ENCODE measurements around the gene MRPS9. TPM values are rescaled to one million over a fixed set of nuclear protein-coding genes. Genes with fewer than 3 reads are reported as not detected.
A peak's percentile ranks its signal among the peaks of the same experiment; 100 is the strongest.

MRPS9 gene
- total and polyA plus RNA-seq, 2 experiments from 2014 or later = 64.7 to 78.9 TPM

DNA sequence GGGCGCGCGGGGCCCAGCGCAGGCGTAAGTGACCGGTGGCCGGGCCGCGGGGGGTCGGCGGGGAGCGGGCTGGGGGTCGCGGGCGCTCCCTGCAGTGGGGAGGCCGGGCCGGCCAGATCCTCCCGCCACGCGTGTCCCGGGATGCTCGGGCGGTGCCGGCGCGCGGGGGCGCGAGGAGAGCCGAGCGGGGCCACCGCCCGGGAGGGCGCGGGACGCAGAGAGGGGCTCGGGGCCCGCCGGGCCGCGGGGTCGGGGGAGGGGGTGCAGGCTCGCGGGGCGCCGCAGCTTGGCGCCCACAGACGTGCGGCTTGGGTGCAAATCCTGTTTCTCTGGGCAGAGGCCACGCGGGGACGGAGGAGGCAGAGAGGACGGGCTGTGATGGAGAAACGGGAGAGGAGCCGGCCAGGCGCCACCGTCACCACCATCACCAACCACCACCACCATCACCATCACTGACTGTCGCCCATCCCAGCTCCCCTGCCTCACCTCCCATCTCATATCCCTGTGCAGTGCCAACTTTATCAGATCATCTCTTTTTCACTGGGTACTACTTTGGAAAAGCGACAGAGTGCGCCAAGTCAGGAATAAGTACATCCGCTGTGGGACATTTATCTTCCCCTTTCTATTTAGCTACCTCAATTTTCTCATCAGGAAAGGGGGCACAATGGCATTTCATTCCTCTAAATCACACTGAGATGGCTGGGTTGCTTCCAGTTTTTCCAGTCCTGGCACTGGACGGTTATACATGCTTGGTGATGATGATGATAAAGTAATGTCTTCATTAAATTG lies 106.5 kb downstream of the MRPS9 start (continued):
- TF ChIP-seq, protein P1, sequence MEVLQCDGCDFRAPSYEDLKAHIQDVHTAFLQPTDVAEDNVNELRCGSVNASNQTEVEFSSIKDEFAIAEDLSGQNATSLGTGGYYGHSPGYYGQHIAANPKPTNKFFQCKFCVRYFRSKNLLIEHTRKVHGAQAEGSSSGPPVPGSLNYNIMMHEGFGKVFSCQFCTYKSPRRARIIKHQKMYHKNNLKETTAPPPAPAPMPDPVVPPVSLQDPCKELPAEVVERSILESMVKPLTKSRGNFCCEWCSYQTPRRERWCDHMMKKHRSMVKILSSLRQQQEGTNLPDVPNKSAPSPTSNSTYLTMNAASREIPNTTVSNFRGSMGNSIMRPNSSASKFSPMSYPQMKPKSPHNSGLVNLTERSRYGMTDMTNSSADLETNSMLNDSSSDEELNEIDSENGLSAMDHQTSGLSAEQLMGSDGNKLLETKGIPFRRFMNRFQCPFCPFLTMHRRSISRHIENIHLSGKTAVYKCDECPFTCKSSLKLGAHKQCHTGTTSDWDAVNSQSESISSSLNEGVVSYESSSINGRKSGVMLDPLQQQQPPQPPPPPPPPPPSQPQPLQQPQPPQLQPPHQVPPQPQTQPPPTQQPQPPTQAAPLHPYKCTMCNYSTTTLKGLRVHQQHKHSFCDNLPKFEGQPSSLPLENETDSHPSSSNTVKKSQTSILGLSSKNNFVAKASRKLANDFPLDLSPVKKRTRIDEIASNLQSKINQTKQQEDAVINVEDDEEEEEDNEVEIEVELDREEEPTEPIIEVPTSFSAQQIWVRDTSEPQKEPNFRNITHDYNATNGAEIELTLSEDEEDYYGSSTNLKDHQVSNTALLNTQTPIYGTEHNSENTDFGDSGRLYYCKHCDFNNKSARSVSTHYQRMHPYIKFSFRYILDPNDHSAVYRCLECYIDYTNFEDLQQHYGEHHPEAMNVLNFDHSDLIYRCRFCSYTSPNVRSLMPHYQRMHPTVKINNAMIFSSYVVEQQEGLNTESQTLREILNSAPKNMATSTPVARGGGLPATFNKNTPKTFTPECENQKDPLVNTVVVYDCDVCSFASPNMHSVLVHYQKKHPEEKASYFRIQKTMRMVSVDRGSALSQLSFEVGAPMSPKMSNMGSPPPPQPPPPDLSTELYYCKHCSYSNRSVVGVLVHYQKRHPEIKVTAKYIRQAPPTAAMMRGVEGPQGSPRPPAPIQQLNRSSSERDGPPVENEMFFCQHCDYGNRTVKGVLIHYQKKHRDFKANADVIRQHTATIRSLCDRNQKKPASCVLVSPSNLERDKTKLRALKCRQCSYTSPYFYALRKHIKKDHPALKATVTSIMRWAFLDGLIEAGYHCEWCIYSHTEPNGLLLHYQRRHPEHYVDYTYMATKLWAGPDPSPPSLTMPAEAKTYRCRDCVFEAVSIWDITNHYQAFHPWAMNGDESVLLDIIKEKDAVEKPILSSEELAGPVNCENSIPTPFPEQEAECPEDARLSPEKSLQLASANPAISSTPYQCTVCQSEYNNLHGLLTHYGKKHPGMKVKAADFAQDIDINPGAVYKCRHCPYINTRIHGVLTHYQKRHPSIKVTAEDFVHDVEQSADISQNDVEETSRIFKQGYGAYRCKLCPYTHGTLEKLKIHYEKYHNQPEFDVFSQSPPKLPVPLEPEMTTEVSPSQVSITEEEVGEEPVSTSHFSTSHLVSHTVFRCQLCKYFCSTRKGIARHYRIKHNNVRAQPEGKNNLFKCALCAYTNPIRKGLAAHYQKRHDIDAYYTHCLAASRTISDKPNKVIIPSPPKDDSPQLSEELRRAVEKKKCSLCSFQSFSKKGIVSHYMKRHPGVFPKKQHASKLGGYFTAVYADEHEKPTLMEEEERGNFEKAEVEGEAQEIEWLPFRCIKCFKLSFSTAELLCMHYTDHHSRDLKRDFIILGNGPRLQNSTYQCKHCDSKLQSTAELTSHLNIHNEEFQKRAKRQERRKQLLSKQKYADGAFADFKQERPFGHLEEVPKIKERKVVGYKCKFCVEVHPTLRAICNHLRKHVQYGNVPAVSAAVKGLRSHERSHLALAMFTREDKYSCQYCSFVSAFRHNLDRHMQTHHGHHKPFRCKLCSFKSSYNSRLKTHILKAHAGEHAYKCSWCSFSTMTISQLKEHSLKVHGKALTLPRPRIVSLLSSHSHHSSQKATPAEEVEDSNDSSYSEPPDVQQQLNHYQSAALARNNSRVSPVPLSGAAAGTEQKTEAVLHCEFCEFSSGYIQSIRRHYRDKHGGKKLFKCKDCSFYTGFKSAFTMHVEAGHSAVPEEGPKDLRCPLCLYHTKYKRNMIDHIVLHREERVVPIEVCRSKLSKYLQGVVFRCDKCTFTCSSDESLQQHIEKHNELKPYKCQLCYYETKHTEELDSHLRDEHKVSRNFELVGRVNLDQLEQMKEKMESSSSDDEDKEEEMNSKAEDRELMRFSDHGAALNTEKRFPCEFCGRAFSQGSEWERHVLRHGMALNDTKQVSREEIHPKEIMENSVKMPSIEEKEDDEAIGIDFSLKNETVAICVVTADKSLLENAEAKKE (CRISPR knock-in tag; IDR thresholded peaks at IDR 0.05) = no peak
- TF ChIP-seq JUNB (IDR thresholded peaks at IDR 0.05; ENCODE audit: unreplicated experiment) (no peak), NANOG (IDR thresholded peaks at IDR 0.05; ENCODE audit: borderline replicate concordance) (no peak)
- TF ChIP-seq, protein P2, sequence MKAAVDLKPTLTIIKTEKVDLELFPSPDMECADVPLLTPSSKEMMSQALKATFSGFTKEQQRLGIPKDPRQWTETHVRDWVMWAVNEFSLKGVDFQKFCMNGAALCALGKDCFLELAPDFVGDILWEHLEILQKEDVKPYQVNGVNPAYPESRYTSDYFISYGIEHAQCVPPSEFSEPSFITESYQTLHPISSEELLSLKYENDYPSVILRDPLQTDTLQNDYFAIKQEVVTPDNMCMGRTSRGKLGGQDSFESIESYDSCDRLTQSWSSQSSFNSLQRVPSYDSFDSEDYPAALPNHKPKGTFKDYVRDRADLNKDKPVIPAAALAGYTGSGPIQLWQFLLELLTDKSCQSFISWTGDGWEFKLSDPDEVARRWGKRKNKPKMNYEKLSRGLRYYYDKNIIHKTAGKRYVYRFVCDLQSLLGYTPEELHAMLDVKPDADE (IDR thresholded peaks at IDR 0.05) = no peak

DNA sequence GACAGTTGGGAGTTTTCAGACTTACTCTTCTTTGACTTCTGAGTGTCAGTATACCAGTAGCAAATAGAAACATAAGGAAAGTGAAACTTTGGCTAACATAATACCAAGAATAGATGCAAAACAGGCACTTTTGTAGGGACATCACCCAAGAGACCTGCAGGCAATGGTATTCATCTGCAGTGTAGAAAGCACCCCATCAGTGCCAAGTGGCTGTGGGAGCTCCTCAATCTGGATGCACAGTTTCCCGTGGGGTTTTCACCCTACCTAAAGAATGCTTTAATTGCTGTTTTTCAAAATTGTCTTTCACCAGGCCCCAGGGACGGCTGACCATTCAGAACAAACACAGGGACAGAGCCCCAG lies 107.1 kb downstream of the MRPS9 start:
- Mint-ChIP-seq H3K27ac (no peak overlapping the region), H3K4me1 (peaks cover 17% of the 10 kb centered on the region), H3K9me3 (no peaks in the 10 kb centered on the region), H3K36me3 (ENCODE audit: low read depth) (no peaks in the 10 kb centered on the region), H3K4me3 (peak overlapping the region; percentile 82), H3K27me3 (ENCODE audit: insufficient read depth, low read depth, poor library complexity) (peaks cover 20% of the 10 kb centered on the region)
- Histone ChIP-seq H3F3A (replicated peaks; ENCODE audit: low read depth) (no peaks in the 10 kb centered on the region), H2AFZ (no peak overlapping the region), H3K4me1 (ENCODE audit: insufficient read depth) (peaks cover 7% of the 10 kb centered on the region; the same call in 1 of the 2 replicates), H3K79me2 (replicated peaks; ENCODE audit: insufficient read depth) (peaks cover 4% of the 10 kb centered on the region; the same call in 1 of the 2 replicates), H3K4me3 (peak overlapping the region; percentile 82), H3K27me3 (ENCODE audit: insufficient read depth) (peaks cover 6% of the 10 kb centered on the region; the same call in 1 of the 2 replicates), H3K36me3 (ENCODE audit: insufficient read depth) (no peaks in the 10 kb centered on the region), H3K27ac (ENCODE audit: low read depth) (no peak overlapping the region), H3K4me2 (peak overlapping the region; percentile 78), H3K9me2 (ENCODE audit: insufficient read depth) (0 out of 2 replicates have a peak, but pooled peaks cover 4% of the 10 kb centered on the region), H4K20me1 (replicated peaks; ENCODE audit: insufficient read depth) (no peaks in the 10 kb centered on the region; the same call in 1 of the 2 replicates)
- ATAC-seq (no peak), DNase-seq (ENCODE audit: low spot score) (no peak)
- TF ChIP-seq POLR2AphosphoS5 (IDR thresholded peaks at IDR 0.05; ENCODE audit: low read depth) (no peak), JUNB (IDR thresholded peaks at IDR 0.05; ENCODE audit: unreplicated experiment) (no peak)
- TF ChIP-seq, protein P3, sequence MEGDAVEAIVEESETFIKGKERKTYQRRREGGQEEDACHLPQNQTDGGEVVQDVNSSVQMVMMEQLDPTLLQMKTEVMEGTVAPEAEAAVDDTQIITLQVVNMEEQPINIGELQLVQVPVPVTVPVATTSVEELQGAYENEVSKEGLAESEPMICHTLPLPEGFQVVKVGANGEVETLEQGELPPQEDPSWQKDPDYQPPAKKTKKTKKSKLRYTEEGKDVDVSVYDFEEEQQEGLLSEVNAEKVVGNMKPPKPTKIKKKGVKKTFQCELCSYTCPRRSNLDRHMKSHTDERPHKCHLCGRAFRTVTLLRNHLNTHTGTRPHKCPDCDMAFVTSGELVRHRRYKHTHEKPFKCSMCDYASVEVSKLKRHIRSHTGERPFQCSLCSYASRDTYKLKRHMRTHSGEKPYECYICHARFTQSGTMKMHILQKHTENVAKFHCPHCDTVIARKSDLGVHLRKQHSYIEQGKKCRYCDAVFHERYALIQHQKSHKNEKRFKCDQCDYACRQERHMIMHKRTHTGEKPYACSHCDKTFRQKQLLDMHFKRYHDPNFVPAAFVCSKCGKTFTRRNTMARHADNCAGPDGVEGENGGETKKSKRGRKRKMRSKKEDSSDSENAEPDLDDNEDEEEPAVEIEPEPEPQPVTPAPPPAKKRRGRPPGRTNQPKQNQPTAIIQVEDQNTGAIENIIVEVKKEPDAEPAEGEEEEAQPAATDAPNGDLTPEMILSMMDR (conservative IDR thresholded peaks at IDR 0.05; ENCODE audit: low read depth in 2 of 2) = no peak
- TF ChIP-seq, protein P4, sequence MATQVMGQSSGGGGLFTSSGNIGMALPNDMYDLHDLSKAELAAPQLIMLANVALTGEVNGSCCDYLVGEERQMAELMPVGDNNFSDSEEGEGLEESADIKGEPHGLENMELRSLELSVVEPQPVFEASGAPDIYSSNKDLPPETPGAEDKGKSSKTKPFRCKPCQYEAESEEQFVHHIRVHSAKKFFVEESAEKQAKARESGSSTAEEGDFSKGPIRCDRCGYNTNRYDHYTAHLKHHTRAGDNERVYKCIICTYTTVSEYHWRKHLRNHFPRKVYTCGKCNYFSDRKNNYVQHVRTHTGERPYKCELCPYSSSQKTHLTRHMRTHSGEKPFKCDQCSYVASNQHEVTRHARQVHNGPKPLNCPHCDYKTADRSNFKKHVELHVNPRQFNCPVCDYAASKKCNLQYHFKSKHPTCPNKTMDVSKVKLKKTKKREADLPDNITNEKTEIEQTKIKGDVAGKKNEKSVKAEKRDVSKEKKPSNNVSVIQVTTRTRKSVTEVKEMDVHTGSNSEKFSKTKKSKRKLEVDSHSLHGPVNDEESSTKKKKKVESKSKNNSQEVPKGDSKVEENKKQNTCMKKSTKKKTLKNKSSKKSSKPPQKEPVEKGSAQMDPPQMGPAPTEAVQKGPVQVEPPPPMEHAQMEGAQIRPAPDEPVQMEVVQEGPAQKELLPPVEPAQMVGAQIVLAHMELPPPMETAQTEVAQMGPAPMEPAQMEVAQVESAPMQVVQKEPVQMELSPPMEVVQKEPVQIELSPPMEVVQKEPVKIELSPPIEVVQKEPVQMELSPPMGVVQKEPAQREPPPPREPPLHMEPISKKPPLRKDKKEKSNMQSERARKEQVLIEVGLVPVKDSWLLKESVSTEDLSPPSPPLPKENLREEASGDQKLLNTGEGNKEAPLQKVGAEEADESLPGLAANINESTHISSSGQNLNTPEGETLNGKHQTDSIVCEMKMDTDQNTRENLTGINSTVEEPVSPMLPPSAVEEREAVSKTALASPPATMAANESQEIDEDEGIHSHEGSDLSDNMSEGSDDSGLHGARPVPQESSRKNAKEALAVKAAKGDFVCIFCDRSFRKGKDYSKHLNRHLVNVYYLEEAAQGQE (IDR thresholded peaks at IDR 0.05; ENCODE audit: unreplicated experiment) = no peak
- TF ChIP-seq, protein P2 (IDR thresholded peaks at IDR 0.05) = no peak

Data from GM23338 (cell line).